HG03575 (cell line): ENCODE results near the gene YIPF7.

Source experiments
- ATAC-seq: cut with Tn5 transposase; IDR thresholded peaks from one replicate; pipeline ENCODE4 v1.9.1; 2021; ENCODE audit not compliant: unreplicated experiment, insufficient number of reproducible peaks, low FRiP score; ENCODE audit errors: extremely low read depth

Gene YIPF7

DNA sequence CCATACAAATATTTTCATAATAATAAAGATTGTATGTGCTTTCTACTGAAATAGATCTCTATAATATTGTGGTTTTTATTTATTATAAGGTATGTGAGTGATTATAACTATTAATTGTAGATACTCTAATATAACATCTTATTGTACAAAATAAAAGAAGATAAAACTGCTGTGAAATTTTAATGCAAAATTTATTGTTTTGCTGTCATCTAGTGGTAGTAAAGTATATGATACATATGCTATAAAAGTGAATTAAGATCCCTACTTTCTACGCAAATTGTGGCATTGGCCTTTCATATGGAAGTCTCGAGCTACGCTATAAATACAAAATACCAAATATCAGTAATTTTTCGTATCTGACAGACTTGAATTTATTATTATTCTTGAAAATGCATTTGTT, 19.3 kb downstream of the YIPF7 start:
- no peak for ATAC-seq

DNA sequence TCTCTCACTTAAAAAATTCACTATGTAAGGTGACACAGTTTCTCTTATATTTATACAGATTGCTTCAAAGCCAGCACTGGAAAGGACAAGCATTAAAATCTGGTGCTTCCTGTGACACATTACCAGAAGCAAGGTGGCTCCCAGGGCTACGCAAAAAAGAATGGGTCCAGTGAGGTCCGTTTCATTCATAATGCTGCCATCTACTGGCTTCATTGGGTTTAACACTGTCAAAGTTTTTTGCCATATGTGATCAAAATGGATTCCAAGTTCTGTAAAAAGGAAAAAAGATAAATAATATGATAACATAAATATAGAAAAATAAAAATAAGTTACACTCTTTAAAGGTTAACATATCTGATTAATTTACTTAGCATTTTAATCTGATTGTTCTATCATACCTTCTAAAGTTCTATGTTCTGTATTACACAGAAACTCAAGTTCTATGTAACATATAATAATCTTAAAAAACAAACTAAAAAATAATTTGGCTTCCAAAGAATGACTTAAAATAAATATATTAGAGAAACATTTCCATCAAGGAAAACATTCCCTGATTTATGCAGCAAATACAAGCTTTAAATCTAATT, 22.1 kb downstream of the YIPF7 start:
- ATAC-seq, result peak; percentile 93

DNA sequence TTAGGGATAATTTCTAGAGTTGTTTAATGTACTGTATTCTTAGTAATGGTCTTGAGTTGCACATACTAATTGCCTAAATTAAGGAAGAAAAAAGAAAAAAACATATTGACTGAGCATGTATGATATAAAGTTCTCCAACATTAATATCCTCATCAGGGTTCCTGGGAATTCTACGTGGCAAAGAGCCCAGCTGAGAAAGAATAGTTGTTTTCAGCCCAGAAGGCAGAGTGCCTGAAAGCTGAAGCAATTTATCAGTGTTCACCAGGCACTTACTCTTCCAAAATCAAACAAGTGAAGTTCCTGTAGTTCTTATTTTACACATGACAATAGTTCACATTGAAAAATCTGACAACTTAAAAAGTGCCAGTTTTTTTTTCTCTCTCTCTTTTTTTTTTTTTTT, 27.7 kb downstream of the YIPF7 start:
- no peak for ATAC-seq

DNA sequence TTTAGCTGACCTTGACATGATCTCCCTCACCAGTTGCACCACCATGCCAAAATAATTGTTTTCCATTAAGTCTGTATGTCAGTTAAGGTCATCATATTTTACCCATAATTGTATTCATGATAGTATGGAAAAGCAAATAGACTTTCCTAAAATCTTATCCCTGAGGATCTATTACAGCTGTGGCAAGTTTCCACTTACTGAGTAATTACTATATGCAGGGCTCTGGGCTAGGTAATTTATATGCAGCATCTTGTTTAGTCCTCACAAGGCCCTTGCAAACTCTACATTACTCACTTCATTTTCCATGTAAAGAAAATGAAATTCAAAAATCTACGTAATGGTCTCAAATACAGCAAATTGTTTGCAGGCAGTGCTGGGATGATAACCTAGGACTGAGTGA, 34.8 kb downstream of the YIPF7 start:
- ATAC-seq, result no peak

DNA sequence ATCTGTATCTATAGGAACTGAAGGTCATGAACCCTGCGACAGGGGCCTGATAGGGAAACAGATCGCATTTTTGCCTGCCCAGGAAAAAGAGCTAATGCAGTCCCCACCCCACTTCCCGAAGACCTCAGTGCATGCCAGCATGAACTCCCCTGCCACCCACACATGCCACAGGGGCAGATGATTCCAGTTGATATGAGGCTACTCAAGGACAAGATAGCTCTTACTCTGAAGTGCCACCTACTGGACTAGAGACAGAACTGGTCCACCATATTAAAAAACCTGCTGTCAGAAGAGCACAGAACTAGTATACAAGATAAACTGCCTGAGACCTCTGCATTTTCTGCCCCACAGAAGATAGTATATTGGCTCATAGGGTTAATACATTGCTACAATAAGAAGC, 68.0 kb downstream of the YIPF7 start:
- no peak for ATAC-seq

DNA sequence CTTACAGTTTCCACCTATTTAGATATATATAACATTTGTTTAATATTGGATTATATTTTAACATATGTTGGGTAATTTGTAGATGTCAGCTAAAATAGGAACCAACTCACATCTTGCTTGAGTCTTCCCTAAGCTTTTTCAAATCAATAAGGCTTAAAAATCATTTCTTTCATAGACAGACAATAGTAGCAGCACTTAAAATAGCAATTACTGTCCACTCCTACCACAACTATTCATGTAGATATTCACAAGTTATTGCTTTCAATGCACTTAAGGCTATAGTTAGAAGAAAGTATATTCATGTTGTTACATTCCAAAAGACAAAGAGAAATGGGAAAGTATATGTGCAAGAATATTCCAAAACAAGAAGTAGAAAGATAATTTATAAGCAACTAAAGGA, 71.2 kb downstream of the YIPF7 start:
- no peak for ATAC-seq

DNA sequence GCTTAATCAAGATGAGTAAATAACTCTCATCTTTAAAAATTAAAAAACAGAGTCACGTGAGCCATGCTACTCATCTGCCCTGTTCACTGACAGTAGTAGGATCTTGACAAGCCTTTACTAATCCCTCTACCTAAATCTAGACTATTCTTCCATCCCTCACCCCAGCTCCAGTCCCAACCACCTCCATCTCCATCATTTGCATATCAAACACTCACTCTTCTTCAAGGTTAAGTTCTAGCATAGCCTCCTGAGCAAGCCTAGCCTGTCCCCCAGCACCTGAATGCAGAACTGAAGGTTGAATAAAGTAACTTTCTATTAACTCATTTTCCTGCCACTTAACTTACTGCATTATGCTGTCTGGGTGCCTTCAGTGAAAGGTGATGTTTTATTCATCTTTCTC, 72.5 kb downstream of the YIPF7 start:
- ATAC-seq, result no peak
